Measurements from ENCODE around the gene C20orf204. TPM values are rescaled to one million over a fixed set of nuclear protein-coding genes. Genes with fewer than 3 reads are reported as not detected.

The C20orf204 gene
- total and polyA plus RNA-seq, 2 of the 8 experiments (the other 6 are each of a cell fraction or from before 2014, with no cell fraction given), result 0.39 to 0.52 TPM

DNA sequence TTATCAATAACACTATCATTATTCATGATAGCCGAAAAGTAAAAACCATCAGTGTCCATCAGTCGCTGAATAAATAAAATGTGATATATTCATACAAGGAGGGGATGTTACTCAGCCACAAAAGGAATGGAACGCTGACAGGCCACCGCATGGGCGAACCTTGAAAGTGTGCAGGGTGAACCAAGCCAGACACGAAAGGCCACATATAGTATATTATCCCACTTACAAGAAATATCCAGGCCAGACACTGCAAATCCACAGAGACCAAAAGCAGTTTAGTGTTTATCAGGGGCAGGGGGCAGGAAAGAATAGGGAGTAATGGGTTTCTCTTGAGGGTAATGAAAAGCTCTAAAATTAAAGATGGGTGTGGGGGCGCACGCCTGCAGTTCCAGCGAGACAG, 7.8 kb downstream of the C20orf204 start (continued):
- TF ChIP-seq, protein P1, sequence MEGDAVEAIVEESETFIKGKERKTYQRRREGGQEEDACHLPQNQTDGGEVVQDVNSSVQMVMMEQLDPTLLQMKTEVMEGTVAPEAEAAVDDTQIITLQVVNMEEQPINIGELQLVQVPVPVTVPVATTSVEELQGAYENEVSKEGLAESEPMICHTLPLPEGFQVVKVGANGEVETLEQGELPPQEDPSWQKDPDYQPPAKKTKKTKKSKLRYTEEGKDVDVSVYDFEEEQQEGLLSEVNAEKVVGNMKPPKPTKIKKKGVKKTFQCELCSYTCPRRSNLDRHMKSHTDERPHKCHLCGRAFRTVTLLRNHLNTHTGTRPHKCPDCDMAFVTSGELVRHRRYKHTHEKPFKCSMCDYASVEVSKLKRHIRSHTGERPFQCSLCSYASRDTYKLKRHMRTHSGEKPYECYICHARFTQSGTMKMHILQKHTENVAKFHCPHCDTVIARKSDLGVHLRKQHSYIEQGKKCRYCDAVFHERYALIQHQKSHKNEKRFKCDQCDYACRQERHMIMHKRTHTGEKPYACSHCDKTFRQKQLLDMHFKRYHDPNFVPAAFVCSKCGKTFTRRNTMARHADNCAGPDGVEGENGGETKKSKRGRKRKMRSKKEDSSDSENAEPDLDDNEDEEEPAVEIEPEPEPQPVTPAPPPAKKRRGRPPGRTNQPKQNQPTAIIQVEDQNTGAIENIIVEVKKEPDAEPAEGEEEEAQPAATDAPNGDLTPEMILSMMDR (IDR thresholded peaks at IDR 0.05; ENCODE audit: control extremely low read depth in 1 of 3, insufficient read depth in 1 of 3, low read depth in 1 of 3, low read length in 3 of 3), result no peak
- TF ChIP-seq, protein P2, sequence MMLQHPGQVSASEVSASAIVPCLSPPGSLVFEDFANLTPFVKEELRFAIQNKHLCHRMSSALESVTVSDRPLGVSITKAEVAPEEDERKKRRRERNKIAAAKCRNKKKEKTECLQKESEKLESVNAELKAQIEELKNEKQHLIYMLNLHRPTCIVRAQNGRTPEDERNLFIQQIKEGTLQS (IDR thresholded peaks at IDR 0.05; ENCODE audit: insufficient read depth, low read depth, low read length), result no peak
